ENCODE measurements around the gene GJC2. TPM values are rescaled to one million over a fixed set of nuclear protein-coding genes. Genes with fewer than 3 reads are reported as not detected.
A peak's percentile ranks its signal among the peaks of the same experiment; 100 is the strongest.

Gene GJC2
- total RNA-seq, 1 experiment from 2014 or later = 1.2 TPM

- Mint-ChIP-seq H3K4me1 (ENCODE audit: low read depth, unreplicated experiment) (peaks cover 14% of the 10 kb centered on the region), H3K36me3 (ENCODE audit: insufficient read depth, unreplicated experiment) (peaks cover 49% of the 10 kb centered on the region), H3K27ac (ENCODE audit: unreplicated experiment) (peak within 1 kb of the TSS; percentile 98), H3K4me3 (ENCODE audit: low read depth, unreplicated experiment) (peak within 1 kb of the TSS; percentile 84), H3K9me3 (ENCODE audit: low read depth, unreplicated experiment) (no peaks in the 10 kb centered on the region), H3K27me3 (ENCODE audit: unreplicated experiment) (no peaks in the 10 kb centered on the region)
- BruUV-seq (replicated peaks) = no TSS peak
- peak; percentile 100 for DNase-seq
- CTCF ChIA-PET = interaction anchor here (0.6 to 3.4 kb wide), 16 partner anchors 9 to 1100 kb away, joined by 3 to 32 read pairs (median 4); partner anchors contain the start of genes ARF1 and RNF187
- peak; percentile 93 for TF ChIP-seq CTCF (IDR thresholded peaks at IDR 0.05; ENCODE audit: unreplicated experiment)
- intact Hi-C loops (cut with micrococcal nuclease; ENCODE audit: unreplicated experiment) = loop anchor here (1.0 kb wide), 1 partner anchor 34 kb away; no protein-coding TSS in a partner anchor
These were observed 15.8 kb downstream of the GJC2 start, which contains the start of gene IBA57 for GRCh38 chr1:228165372-228166169. TSS of gene IBA57 (plus strand) at chr1:228165804. CDS start at chr1:228165817, 13 bp downstream.

GRCh38 chr1:228166170-228166936 is 16.6 kb downstream of the GJC2 start:
- no peaks in the 10 kb centered on the region for H3K27me3 Mint-ChIP-seq (ENCODE audit: unreplicated experiment)
- CTCF ChIA-PET = interaction anchor here (0.6 to 3.4 kb wide), 11 partner anchors 9 to 326 kb away, joined by 3 to 32 read pairs (median 3); partner anchors contain the start of gene ARF1
- peaks cover 49% of the 10 kb centered on the region for H3K36me3 Mint-ChIP-seq (ENCODE audit: insufficient read depth, unreplicated experiment)
- peak; percentile 76 for DNase-seq
- peak; percentile 67 for TF ChIP-seq CTCF (IDR thresholded peaks at IDR 0.05; ENCODE audit: unreplicated experiment)
- peak overlapping the region; percentile 84 for H3K4me3 Mint-ChIP-seq (ENCODE audit: low read depth, unreplicated experiment)
- no TSS peak for BruUV-seq (replicated peaks)
- intact Hi-C loops (cut with micrococcal nuclease; ENCODE audit: unreplicated experiment) = loop anchor here (1.0 kb wide), 1 partner anchor 35 kb away; no protein-coding TSS in a partner anchor
- no peaks in the 10 kb centered on the region for H3K9me3 Mint-ChIP-seq (ENCODE audit: low read depth, unreplicated experiment)
- H3K4me1 Mint-ChIP-seq (ENCODE audit: low read depth, unreplicated experiment) = peaks cover 14% of the 10 kb centered on the region
- peak overlapping the region; percentile 98 for H3K27ac Mint-ChIP-seq (ENCODE audit: unreplicated experiment)

GRCh38 chr1:228168563-228169270 is 19.0 kb downstream of the GJC2 start:
- Mint-ChIP-seq H3K4me1 (ENCODE audit: low read depth, unreplicated experiment) (peaks cover 21% of the 10 kb centered on the region), H3K27me3 (ENCODE audit: unreplicated experiment) (no peaks in the 10 kb centered on the region), H3K36me3 (ENCODE audit: insufficient read depth, unreplicated experiment) (peaks cover 32% of the 10 kb centered on the region), H3K9me3 (ENCODE audit: low read depth, unreplicated experiment) (no peaks in the 10 kb centered on the region), H3K27ac (ENCODE audit: unreplicated experiment) (no peak overlapping the region), H3K4me3 (ENCODE audit: low read depth, unreplicated experiment) (no peak overlapping the region)
- intact Hi-C loops (cut with micrococcal nuclease; ENCODE audit: unreplicated experiment) = no loop called here
- CTCF ChIA-PET = no interaction called here
- BruUV-seq (replicated peaks) = no TSS peak
- no peak for DNase-seq
- no peak for TF ChIP-seq CTCF (IDR thresholded peaks at IDR 0.05; ENCODE audit: unreplicated experiment)

- DNase-seq = no peak
- TF ChIP-seq CTCF (IDR thresholded peaks at IDR 0.05; ENCODE audit: unreplicated experiment) = no peak
- Mint-ChIP-seq H3K36me3 (ENCODE audit: insufficient read depth, unreplicated experiment) (peaks cover 27% of the 10 kb centered on the region), H3K4me1 (ENCODE audit: low read depth, unreplicated experiment) (peaks cover 16% of the 10 kb centered on the region), H3K9me3 (ENCODE audit: low read depth, unreplicated experiment) (no peaks in the 10 kb centered on the region), H3K4me3 (ENCODE audit: low read depth, unreplicated experiment) (no peak overlapping the region), H3K27ac (ENCODE audit: unreplicated experiment) (no peak overlapping the region), H3K27me3 (ENCODE audit: unreplicated experiment) (no peaks in the 10 kb centered on the region)
- intact Hi-C loops (cut with micrococcal nuclease; ENCODE audit: unreplicated experiment) = no loop called here
- no TSS peak for BruUV-seq (replicated peaks)
- CTCF ChIA-PET = no interaction called here
These were observed 19.6 kb downstream of the GJC2 start for GRCh38 chr1:228169345-228169744.
